KBM-7 (cell line): ENCODE measurements around the gene SORBS1.
A peak's percentile ranks its signal among the peaks of the same experiment; 100 is the strongest.

ENCODE experiments used
- DNase-seq: peaks from one replicate; pipeline ENCODE4 v3.0.0-alpha.2; 2015
- in situ Hi-C: fragments of 300-500 bp; cut with MboI; formaldehyde crosslinking; loops from 2 replicates; pipeline ENCODE4 v1.14.3; 2020; ENCODE audit warnings: low sequenced_read_pairs, low pct_unique_long_range_greater_than_20kb, mixed read lengths

Gene SORBS1

DNA sequence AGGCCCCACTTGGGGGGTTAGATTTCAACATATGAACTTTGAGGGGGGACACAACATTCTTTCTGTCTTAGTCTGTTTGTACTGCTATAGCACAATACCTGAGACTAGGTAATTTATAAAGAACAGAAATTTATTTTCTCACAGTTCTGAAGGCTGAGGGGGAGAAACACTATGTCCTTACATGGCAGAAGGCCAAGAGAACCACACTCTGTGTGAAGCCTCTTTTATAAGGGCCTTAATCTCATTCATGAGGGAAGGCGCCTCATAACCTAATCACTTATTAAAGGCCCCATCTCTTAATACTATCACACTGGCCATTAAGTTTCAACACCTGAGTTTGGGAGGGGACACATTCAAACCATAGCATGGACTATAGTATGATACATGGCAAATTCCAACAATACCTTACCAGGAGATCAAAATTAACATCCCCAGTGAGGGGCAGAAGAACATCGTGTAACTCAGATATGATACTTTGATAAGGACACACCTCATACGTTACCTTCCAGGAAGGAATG is 261.1 kb downstream of the SORBS1 start:
- in situ Hi-C loops = no loop called here
- no peak for DNase-seq

DNA sequence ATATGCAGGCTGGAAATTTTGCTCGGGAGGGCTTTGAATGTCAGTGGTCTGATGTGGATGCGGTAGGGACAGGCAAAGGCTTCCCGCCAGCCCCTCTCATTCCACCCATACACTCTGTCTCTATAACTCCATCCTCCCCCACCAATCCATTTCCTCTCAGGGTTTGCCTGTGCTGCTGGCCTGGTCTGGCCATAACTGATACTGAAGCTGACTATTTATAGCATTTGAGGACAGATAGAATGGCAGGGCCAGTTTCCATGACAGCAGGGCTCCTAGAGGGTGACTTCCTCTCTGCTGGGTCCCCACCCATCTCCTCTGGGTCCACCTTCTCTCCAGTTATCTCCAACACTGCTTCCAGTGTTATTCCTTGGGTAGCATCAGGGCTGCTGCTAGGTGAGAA is 263.8 kb downstream of the SORBS1 start:
- in situ Hi-C loops = no loop called here
- DNase-seq = peak; percentile 94

DNA sequence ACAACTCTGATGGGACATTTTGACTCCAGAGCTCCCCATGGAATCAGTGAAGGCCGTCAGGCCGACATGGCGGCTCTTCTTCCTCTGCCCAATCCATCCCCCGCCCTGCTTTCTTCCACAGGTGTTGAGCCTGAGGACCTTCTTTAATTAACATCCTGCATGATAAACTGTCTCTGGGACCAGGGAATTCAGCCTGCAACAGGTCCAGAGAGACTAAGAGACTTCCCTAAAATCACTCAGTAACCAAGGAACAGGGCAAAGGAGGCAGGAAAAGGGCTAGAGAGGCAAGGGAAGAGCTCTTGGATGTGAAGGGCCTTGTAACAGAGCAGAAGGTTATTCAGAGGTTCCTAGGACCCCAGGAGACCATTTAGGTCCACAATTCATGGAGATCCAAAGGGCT is 264.4 kb downstream of the SORBS1 start:
- DNase-seq = no peak
- in situ Hi-C loops = no loop called here

DNA sequence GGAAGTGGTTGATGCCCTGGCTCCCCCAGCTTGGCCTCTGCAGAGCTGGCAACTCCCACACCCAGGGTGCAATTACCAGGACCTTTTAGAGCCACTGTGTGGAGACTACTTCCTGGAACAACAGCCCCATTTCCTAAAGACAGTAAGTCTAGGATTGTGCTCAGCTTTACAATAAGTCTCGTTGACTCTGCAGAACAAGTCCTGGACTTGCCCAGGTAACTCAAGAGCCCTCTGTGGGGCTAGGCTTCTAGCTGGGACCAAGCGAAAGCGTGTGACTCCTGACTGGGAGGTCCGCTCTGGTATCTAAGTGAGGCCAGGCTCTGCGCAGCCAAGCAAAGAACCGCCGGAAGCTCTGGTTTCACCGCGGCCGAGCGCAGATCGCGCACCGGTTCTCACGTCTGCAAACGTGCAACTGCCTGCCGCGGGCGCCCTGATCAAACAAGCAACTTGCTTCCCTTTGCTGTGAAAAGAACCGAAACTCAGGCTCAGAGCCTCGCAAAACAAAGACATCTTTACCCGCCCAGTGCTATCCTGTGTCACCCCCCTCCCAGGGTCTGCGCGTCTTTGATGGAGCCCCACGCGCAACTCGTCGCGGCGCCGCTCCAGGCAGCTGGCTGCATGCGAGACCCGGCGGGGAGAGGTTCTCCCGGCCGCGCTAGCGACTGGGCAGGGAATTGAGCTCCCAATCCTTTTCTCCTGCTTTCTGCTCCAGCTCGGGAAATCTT is 266.0 kb downstream of the SORBS1 start:
- in situ Hi-C loops = no loop called here
- DNase-seq = peak; percentile 93

DNA sequence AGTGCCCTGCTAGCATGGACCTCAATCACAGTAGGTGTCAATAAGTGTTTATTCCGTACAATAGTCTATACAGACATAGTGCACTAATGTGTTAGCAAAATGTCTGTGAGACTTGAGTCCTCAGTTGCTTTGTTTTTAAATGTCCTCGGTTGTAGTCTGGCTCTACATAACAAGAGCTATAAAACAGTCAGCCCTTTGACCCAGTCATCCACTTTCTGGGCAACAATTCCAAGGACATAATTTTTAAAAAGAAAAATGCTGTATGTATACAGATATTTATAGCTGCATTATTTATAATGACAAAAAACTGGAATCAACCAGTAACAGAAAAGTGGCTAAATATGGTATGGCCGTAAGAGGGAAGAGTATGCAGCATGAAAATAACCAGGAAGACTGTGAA is 267.5 kb downstream of the SORBS1 start:
- DNase-seq = no peak
- in situ Hi-C loops = no loop called here

DNA sequence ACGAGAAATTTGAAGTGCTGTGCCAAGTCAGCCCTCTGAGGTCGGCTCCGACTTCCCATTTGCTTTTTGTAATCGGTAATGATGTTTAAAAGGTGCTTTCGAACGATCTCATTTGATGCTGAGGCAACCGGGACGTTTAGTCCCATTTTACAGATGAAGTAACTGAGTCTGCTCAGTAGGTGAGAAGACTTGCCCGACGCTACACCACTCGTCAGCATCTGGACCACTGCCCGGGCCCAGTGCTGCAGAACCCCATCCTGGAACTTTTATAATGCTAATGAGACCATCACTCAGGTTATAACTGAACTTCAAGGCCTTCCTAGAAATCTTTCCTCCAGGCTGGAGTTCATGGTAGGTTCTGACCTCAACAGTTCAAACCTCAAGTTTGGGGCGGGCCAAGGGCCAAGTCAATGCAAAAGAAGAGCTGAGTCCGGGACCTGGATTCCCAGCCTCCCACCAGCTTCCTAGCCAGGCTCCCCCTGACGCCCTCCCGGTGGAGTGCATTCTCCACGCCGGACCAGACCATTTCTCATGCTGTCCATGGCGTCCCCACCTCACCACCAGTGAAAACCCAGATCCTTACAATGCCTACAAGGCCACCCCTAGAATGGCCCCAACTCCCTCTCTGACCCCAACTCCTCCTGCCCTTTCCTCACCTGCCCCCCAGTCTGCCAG is 269.7 kb downstream of the SORBS1 start:
- in situ Hi-C loops = no loop called here
- DNase-seq = no peak

DNA sequence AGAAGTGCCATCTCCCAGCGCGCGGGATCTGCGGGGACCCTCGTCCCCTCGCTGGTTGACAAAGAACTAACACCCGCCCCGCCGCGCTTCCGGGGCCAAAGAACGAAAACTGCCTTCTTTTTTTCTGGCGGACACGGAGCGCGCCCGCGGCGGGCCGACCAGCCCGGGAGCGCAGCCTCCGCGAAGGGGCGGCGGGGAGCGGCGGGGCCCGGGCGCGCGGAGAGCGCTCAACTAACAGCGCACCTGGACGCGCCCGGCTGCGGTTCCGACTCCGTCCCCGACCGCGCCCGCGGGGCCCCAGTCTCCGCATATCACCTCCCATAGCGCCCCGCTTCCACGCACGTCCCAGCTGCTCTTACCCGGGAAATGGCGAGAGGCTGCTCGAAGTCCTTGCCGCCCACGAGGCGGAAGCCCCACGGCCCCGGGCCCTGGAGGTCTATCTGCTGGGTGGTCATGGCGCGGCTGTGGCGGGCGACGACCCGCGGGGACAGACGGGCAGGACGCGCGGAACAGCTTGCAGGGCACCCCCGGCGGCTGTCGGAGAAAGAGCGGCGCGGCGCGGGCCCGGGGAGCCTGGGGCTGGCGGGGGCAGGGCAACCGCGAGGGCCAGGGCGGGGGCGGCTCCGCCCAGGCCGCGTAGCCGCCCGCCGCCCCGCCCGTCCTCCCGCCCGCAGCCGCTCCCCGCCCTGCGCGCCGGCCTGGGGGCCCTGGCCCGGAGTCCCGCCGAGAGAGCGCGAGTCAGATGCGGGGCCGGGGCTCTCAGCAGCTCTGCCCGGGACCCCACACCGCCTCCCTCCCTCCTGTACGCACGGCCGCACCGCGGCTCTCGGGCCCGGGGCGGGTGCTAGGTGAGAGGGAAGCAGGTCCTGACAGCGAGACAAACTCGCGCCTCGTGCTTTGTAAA is 270.5 kb downstream of the SORBS1 start, which contains the start of gene PDLIM1:
TSS of gene PDLIM1 (minus strand) at position 543 of the 904 bp plus-strand sequence. CDS start at position 455, 88 bp downstream.
- DNase-seq = peak; percentile 61
- in situ Hi-C loops = no loop called here

DNA sequence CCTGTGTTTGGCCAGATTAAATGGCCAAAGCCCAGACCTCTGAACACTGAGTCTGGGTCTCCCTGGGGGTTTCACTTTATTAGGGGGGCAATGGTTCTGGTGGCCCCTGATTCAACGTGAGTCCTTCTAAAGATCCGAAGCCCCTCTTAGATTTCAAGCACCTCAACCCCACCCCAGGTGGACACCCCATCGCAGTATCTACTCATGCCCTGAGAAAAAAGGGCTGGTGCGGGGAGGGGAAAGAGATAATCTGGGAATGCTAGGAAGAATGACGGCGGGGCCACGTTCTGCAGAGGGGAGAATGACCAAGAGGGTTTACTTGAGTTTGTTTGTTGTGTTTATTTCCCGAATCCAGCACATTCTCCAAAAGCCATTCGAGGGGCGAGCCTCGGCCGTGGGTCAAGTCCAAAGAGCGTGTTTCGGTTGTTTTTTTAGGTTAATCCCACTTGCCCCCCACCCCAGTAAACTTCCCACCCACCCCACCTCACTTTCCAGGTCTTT is 271.2 kb downstream of the SORBS1 start:
- in situ Hi-C loops = no loop called here
- no peak for DNase-seq

DNA sequence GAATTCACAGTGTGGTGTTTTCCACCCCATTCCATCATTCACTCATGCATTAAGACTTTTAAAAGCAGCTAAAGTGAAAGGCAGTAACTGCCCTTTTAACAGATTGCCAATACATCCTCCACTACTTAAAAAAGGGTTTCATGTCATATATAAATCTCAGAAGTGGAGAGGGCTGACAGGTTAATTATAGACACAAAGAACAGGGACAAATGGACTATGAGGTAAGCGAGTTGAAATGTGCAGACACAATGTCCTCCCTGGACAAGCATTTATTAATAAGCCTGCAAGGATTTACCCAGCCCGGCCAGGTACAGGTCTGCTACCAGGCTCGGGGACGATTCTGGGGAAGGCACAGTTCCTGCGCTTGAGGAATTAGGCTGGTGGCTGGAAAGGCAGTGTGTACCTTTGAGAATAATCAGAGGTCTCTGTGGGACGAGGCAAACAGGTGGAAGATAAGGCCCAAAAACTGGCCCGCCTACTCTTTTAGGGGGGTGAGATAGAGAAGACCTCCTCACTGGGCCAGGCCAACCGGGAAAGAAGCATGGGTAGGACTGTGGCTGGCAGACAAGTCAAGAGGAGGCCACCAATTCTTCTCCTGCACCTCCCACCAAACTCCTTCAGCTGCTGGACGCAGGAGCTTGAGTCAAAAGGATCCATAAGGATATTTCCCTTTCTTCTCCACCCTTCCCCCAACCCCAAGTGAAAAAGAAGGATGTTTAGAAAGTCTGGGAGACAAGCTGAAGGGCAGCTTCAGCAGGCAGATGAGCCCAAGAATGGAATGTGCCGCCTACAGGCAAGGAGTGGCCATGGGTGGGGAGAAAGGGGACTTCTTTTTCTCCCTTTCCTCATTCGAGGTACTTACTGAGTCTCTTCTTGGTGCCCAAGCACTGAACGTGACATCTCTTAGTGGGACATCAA is 271.9 kb downstream of the SORBS1 start:
- in situ Hi-C loops = no loop called here
- peak; percentile 65 for DNase-seq

DNA sequence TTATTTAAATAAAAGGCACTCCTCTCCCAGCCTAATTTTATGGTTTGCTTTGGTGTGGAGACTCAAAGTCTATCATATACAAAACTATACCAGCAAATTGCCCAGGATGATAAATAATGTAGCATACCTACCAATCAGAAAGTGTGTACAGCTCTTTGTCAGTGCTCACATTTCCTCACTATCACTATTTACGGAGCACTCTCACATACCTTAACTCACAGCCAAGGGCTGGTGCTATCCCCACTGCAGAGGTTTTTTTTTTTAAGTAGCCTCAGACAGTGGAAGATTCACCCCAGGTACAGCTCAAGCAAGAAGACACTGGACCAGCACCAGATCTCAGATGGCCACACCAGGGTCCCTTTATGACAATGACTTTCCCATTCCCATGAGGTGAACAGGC is 272.9 kb downstream of the SORBS1 start:
- DNase-seq = no peak
- in situ Hi-C loops = no loop called here

DNA sequence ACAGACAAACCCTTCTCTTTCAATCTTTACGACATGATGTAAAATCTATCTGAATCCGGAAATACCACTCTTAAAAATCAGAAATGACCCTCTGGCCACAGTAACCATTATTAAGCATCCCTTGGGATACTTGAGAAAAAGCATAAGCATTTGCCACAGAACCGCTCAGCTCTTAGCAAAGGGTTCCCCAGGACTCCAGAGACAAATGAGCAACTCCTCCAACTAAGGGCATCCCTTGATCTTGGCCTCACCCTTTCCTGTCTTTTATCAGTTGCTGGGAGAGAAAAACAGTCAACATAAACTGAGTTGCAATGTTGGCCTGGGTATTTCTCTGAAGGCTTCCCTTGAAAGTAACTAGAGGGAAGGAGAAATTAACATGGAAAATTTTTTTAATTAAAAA is 273.9 kb downstream of the SORBS1 start:
- DNase-seq = no peak
- in situ Hi-C loops = no loop called here

DNA sequence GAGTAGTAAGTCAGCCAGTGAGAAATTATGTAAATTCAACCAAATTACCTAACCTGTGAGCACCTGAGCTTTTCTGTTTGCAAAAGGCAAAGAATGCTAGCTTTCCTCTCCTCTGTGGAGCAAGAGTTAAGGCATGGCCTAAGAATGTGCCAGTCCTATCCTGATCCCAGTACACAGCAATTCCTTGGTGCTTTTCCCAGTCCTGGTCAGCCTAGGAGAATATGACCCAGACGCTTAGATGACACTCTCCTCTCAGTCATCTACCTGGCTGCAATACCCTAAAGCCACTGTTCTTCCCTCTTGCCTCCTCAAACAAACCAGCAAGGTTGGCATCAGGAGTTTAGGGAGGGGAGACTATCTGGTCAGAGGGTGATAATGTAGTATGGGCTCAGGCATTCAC is 274.5 kb downstream of the SORBS1 start:
- in situ Hi-C loops = no loop called here
- no peak for DNase-seq

DNA sequence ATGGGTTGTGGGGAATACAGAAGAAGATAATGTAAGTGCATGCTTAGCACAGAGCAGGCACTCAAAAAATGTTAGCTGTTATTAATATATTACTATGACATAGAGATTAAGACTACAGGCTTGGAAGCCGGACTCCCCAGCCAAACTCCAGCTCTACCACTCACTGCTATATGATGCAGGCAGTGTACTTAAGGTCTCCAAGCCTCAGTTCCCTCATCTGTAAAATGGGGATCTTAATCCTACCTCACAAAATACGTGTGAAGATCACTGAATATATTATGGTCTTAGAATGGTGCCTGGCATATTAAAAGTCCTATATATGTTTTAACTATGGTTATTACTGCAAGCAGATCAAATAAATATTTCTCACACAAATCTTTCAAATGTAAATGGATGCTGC is 275.6 kb downstream of the SORBS1 start:
- no peak for DNase-seq
- in situ Hi-C loops = no loop called here

DNA sequence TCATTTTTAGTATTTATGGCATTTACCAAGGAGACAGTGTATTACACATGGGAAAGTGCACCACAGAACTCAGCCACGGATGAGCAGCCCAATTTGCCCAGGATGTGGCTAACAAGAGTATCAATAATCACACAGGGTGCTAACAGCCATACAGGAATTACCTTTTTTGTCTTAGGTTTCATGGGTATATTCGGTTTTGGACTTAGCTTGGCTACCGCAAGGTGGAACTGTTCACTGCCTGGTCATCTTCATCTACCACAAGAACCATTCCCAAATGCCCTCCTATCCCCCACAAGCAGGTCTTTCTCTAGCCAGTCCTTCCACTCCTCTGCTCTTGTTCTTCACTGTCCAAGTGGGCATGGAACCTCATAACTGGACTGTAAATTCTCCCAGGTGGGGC is 276.4 kb downstream of the SORBS1 start:
- no peak for DNase-seq
- in situ Hi-C loops = no loop called here

DNA sequence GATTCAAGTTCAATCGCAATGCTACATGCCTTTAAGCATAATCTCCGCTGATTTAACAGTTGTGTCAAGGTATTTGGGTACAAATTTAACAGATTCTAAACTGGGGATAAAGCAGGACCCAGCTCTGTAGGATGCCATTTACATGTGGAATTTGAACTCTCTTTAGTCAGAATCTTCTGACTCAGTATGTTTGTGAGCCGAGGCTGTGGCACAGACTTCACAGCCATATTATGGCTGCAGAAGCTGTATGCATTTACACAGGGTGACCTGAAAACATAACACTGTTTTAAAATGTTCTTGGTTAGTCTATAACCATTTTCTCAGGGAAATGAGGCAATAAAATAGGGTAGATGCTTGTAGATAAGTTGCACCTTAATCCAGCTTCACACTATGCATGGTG is 279.1 kb downstream of the SORBS1 start:
- in situ Hi-C loops = no loop called here

DNA sequence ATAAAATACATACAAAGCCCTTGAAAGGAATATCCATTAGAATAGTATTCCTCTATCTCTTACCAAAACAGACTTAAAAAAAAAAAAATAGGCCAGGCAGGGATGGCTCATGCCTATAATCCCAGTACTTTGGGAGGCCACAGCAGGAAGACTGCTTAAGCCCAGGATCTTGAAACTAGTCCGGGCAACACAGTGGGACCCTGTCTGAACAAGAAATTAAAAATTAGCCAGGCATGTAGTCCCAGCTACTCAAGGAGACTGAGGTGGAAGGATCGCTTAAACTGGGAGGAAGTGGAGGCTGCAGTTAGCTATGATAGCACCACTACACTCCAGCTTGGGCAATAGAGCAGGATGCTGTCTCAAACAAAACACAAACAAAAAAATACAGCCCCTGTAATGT is 280.0 kb downstream of the SORBS1 start:
- in situ Hi-C loops = no loop called here
- DNase-seq = no peak

More for the DNA sequence above, 279.1 kb downstream of the SORBS1 start:
- DNase-seq = no peak

DNA sequence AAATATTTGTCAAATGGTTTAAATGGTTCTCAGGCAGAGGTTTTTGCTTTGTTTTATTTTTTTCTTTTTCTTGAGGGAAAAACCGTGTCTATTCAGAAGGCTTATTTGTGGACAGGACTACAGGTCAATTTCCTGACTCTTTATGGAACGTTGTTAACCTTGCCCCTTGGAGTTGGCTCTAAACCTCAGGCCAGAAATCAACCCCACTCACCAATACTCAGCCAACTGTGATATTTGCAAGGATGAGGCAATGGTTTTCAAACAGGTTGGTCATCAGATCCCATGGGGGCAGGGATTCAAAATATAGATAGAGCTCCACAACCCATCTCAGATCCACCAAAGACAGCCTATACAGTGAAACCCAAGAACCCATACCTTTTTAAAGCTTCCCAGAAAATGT is 280.5 kb downstream of the SORBS1 start:
- in situ Hi-C loops = no loop called here

DNA sequence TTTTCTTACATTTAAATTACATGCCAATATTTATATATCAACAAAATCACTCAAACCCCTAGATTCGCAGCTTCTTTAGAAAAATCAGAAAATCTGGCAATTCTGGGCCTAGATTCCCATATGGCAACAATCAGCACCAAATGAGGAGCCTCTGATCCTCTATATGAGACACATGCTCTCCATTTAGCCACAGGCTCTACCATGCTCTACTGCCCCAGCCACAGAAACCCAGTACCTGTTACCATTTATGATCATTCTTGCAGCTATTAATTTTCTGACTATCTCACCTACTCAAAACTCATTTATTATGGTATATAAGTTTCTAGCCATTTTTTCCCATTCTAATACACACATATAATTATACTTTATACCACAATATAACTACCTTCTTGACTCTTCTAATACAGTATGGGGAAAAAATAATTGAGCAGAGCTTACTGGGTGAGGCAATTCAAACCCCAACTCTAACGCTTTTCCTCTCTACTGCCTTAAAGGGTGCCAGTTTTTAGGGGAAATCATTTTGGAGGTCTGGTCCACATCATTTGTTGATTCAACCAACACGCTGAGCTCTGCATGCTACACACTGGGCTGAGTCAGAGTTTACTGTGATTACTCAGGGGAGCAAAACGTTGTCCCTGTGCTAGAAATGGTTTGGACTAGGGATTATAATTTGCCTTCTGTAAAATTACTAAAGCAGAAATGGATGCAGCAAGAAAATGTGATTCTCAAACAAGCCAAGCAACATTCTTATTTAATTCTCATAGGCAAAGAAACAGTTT is 281.9 kb downstream of the SORBS1 start:
- in situ Hi-C loops = no loop called here
- no peak for DNase-seq

More for the DNA sequence above, 280.5 kb downstream of the SORBS1 start:
- DNase-seq = no peak
